Bronchus fibroblast of lung (primary cell): ENCODE measurements around the gene RADX. TPM values are rescaled to one million over a fixed set of nuclear protein-coding genes. Genes with fewer than 3 reads are reported as not detected.

Experiments used
- total RNA-seq: library from RNA; depleted of rRNA; stranded (reverse); fragments of >200 nt; gene quantifications from 2 replicates; pipeline ENCODE4 v1.2.3, GENCODE V29; 2015

RADX gene, protein sequence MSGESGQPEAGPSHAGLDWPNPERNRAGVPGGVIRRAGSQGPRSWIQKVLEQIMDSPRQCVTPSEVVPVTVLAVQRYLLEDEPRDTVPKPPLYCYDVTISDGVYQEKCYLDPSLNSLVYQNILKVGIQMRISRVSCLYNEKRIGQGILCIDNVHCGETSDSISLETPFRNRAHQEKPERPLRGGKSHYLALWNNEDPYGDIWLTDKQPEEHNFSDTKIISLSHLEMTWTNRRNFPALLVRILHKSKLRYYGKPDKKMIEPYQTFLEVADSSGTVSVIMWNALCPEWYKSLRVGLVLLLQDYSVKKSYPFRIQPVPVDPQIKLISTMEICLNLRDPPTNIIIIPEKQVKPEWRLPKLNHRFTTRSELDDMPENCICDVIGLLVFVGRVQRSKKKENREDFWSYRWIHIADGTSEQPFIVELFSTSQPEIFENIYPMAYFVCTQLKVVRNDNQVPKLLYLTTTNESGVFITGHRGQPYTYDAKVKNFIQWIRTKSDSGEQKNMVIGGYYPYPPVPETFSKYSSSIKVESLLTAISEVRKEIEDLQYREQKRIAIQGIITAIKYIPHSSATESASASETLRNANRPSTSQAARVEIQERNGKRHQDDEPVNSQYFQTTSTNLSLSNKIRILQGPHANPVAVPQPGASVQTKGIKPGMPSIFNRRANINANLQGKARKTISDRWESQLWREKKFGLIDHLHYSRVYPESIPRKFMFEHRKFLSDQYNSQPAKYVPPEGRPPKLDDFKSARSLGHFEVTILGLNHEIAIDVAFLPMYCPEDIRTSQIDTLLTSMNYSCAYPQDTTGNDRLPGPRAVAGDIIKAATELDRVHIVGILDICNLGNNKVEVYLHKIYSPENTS
- 2.4 and 3.0 TPM in 2 replicates for total RNA-seq

DNA sequence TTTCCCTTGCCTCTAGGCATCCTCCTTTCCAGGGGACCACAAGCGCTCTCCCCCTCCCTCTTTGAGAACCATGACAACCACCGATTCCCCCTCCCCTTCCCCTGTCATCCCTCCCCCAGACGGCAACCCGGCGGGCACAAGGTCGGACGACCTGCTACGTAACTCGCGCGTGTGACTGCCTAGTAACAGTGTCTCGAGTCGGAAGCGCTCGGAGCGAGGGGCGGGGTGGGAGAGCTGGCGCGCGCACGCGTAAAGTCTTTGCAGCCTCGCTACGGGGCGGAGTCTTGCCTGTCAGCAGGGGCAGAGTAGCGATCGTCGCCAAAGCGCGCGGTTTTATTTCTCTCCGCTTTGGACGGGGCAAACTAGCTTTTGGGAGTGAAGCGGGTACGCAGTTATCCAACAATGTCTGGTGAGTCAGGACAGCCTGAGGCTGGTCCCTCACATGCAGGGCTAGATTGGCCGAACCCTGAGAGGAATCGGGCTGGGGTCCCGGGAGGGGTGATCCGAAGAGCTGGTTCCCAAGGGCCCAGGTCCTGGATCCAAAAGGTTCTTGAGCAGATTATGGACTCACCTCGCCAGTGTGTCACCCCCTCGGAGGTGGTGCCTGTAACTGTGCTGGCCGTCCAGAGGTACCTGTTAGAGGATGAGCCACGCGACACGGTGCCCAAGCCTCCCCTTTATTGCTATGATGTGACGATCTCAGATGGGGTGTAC is at the start of gene RADX:
TSS of gene RADX (plus strand) at position 300 of the 714 bp plus-strand sequence. CDS start at position 403, 103 bp downstream.

DNA sequence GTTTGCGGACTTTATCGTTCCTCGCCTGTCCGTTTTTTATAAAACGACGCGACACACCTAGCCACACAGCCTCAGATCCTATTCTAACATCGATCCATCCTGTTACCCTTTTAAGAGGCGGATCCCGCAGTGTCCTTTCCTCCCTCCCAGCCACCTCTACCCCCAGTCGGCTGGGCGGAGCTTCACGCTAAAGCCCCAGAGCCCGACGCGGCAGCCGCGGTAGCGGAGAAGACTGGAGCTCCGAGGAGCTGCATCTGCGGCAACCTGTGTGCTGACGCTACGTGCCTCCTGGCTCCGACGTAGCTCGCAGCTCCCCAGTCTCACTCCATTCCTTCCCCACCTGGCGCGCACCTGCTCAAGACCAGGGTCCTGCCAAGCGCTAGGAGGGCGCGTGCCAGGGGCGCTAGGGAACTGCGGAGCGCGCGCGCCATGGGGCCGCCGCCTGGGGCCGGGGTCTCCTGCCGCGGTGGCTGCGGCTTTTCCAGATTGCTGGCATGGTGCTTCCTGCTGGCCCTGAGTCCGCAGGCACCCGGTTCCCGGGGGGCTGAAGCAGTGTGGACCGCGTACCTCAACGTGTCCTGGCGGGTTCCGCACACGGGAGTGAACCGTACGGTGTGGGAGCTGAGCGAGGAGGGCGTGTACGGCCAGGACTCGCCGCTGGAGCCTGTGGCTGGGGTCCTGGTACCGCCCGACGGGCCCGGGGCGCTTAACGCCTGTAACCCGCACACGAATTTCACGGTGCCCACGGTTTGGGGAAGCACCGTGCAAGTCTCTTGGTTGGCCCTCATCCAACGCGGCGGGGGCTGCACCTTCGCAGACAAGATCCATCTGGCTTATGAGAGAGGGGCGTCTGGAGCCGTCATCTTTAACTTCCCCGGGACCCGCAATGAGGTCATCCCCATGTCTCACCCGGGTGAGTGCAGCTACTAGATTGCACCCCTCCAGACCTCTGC is 115.0 kb downstream of the RADX start, which contains the start of gene RNF128:
TSS of gene RNF128 (plus strand) at position 217 of the 953 bp plus-strand sequence. CDS start at position 430, 213 bp downstream.

Other genes starting within 250 kb of the RADX start
- gene RNF128, start 114.7 kb downstream of the RADX start, total RNA-seq, result 0.17 and 0.45 TPM in 2 replicates
- gene TBC1D8B, start 190.7 kb downstream of the RADX start, total RNA-seq, result 4.2 and 4.5 TPM in 2 replicates